NCI-H1417 treated with DMSO at 0.1 percent for 48 hours (cell line): ENCODE measurements around the gene PCP4L1.
"Not testable (repeated sequence)": the region's sequence is repeated elsewhere in the genome, so short reads cannot be mapped to it uniquely, and the experiment has no call there.

ENCODE experiments used
- DNase-seq: peaks from one replicate; lab custom pipeline; 2025; lab: John Stamatoyannopoulos, UW

Gene PCP4L1

GRCh38 chr1:161228032-161228431 is 30.5 kb upstream of the PCP4L1 start:
- no peak for DNase-seq

GRCh38 chr1:161229896-161230295 is 28.6 kb upstream of the PCP4L1 start:
- no peak for DNase-seq

GRCh38 chr1:161230762-161231161 is 27.8 kb upstream of the PCP4L1 start:
- no peak for DNase-seq

- DNase-seq: no peak
Observed at GRCh38 chr1:161233102-161233501, 25.4 kb upstream of the PCP4L1 start.

GRCh38 chr1:161235957-161236775 is 22.4 kb upstream of the PCP4L1 start:
- no peak for DNase-seq

- no peak for DNase-seq
Observed at GRCh38 chr1:161238039-161238473, 20.5 kb upstream of the PCP4L1 start, which contains the start of gene NR1I3. NR1I3 (minus strand) TSS chr1:161238203; CDS start chr1:161236565, 1,638 bp downstream.

GRCh38 chr1:161241682-161242081 is 16.9 kb upstream of the PCP4L1 start:
- DNase-seq: no peak

GRCh38 chr1:161242313-161242712 is 16.2 kb upstream of the PCP4L1 start:
- DNase-seq: no peak

GRCh38 chr1:161244888-161245287 is 13.7 kb upstream of the PCP4L1 start:
- no peak for DNase-seq

GRCh38 chr1:161250100-161250499 is 8.4 kb upstream of the PCP4L1 start:
- DNase-seq: not testable (repeated sequence)

GRCh38 chr1:161250829-161251228 is 7.7 kb upstream of the PCP4L1 start:
- DNase-seq: no peak

- DNase-seq: no peak
Observed at GRCh38 chr1:161251579-161251978, 7.0 kb upstream of the PCP4L1 start.

GRCh38 chr1:161255302-161255701 is 3.2 kb upstream of the PCP4L1 start:
- not testable (repeated sequence) for DNase-seq

GRCh38 chr1:161255955-161256520 is 2.5 kb upstream of the PCP4L1 start:
- not testable (repeated sequence) for DNase-seq

- DNase-seq: not testable (repeated sequence)
Observed at GRCh38 chr1:161257109-161257508, 1.4 kb upstream of the PCP4L1 start.

GRCh38 chr1:161259345-161259702 is 779 bp downstream of the PCP4L1 start:
- DNase-seq: no peak

- no peak for DNase-seq
Observed at GRCh38 chr1:161259765-161260164, 1.2 kb downstream of the PCP4L1 start.

GRCh38 chr1:161260376-161261260 is 2.1 kb downstream of the PCP4L1 start:
- DNase-seq: no peak

- no peak for DNase-seq
Observed at GRCh38 chr1:161261261-161262235, 3.0 kb downstream of the PCP4L1 start.

- DNase-seq: no peak
Observed at GRCh38 chr1:161265305-161265704, 6.8 kb downstream of the PCP4L1 start.

- DNase-seq: no peak
Observed at GRCh38 chr1:161266202-161266601, 7.7 kb downstream of the PCP4L1 start.
